ENCODE measurements around the gene FLCN. TPM values are rescaled to one million over a fixed set of nuclear protein-coding genes. Genes with fewer than 3 reads are reported as not detected.
A peak's percentile ranks its signal among the peaks of the same experiment; 100 is the strongest.

FLCN gene
- total and polyA plus RNA-seq, 12 donors: 10.2 to 101 (median 34.3) TPM

DNA sequence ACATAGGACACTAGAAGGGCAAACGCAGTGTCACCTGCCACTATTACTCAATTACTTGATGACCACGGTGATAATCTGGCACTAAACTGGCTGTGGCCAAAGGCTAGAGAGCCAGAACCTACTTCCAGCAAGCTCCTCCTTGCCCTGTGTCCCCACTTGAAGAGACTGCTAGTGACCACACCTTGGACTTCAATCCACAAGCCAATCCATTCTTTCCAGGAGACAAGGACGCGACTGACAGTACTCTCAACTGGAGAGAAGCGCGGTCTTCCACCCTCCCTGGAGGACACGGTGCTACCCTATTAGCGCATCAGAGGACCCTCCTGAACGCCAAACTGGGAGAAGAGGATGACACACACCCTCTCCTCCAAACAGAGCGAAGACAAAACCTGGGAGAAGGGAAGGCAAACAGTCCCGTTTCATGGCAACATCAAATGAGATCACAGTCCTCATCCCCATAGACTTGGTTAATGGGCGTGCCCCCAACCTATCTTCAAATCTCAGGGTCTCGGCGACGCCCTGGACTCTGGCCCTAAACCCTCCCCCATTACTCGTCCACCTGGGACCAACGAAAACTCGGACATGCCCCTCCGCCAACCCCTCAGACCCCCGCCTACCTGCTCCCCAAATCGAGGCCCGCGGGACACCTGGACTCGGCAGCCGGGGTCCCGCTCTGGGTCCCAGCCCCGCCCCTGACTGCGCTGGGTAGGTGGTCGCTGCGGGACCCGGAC is 508 bp downstream of the FLCN start:
- intact Hi-C loops (cut with DNase I): no loop called here
- peaks cover 13 to 28% of the 10 kb centered on the region in 2 donors for H3K4me1 ChIP-seq (replicated peaks in 1 of 2)
- 0 to 1% (median 0%) methylated on average over 10 to 31 of the region's 31 CpGs for WGBS, 4 donors

DNA sequence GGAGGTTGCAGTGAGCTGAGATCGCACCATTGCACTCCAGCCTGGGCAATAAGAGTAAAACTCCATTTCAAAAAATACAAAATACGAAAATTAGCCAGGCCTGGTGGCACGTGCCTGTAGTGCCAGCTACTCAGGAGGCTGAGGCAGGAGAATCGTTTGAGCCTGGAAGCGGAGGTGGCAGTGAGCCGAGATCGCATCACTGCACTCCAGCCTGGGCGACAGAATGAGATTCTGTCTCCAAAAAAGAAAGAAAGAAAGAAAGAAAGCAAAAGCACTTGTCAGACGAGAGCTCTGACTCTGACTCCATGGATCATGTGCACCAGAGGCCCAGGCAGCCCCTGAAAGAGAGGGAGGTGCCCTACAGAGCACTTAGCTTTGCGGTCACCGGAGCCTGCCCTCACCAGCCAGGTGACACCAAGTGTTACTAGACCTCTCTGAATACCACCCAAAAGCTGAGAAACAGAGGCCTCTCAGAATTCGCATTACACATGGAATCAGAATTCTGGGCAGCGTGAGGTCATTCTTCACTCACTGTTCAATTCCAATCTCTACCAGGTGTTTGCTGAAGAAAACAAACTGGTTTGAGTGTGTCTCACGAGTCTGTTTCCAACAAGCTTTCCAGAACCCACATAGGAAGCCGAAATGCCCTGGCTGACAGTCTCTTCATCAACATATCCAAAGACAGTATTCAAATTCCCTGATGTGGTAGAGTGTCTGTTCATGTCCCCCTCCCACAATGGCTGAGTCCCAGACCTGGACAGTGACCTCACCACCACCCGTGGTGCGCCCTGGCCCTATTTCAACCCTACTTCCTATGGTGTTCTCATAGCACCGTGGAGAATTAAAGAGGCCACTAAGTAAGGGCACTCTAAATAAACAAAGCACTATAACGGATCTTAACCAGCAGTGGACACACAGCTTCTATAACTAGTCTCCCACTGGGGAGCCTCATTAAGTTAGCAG is 1.5 kb downstream of the FLCN start:
- Histone ChIP-seq H3K4me3 (peak overlapping the region in 2 of 4 donors; percentile 91 to 100), H3K27ac (peak overlapping the region in 3 of 5 donors; percentile 36 to 98 (median 98)), H3K27me3 (no peaks in the 10 kb centered on the region), H3K9me3 (replicated peaks in 1 of 3) (no peaks in the 10 kb centered on the region), H3K36me3 (replicated peaks in 1 of 2) (peaks cover 0 to 19% of the 10 kb centered on the region in 2 donors), H3K4me1 (replicated peaks in 1 of 2) (peaks cover 13 to 28% of the 10 kb centered on the region in 2 donors)
- intact Hi-C loops (cut with DNase I): no loop called here
- DNase-seq: peak in 1 of 7 donors; percentile 27
- no peak for TF ChIP-seq POLR2A (IDR thresholded peaks at IDR 0.05)
- no peak for TF ChIP-seq CTCF (IDR thresholded peaks at IDR 0.05)
- 57 to 66% (median 59%) methylated on average over 19 of the region's 19 CpGs for WGBS, 4 donors

More for the DNA sequence above, 508 bp downstream of the FLCN start:
- peak in 3 of 7 donors; percentile 26 to 37 (median 33) for DNase-seq
- peaks cover 0 to 11% of the 10 kb centered on the region in 2 donors for H3K36me3 ChIP-seq (replicated peaks in 1 of 2)
- H3K4me3 ChIP-seq: peak overlapping the region; percentile 79 to 100 (median 88)
- no peaks in the 10 kb centered on the region for H3K27me3 ChIP-seq
- TF ChIP-seq POLR2A (IDR thresholded peaks at IDR 0.05): peak in 1 of 2 donors; percentile 32
- no peak for TF ChIP-seq CTCF (IDR thresholded peaks at IDR 0.05)
- H3K27ac ChIP-seq: peak overlapping the region; percentile 79 to 98 (median 97)
- no peaks in the 10 kb centered on the region for H3K9me3 ChIP-seq (replicated peaks in 1 of 3)

GRCh38 chr17:17232303-17232621 is 4.7 kb downstream of the FLCN start:
- no peak overlapping the region for H3K4me3 ChIP-seq
- peaks cover 0 to 52% of the 10 kb centered on the region in 2 donors for H3K36me3 ChIP-seq (replicated peaks in 1 of 2)
- WGBS, 4 donors: 77 to 82% (median 80%) methylated on average over 11 of the region's 11 CpGs
- DNase-seq: no peak
- no peak for TF ChIP-seq POLR2A (IDR thresholded peaks at IDR 0.05)
- TF ChIP-seq CTCF (IDR thresholded peaks at IDR 0.05): no peak
- no peaks in the 10 kb centered on the region for H3K9me3 ChIP-seq (replicated peaks in 1 of 3)
- no peaks in the 10 kb centered on the region for H3K27me3 ChIP-seq
- intact Hi-C loops (cut with DNase I): no loop called here
- no peak overlapping the region for H3K27ac ChIP-seq
- H3K4me1 ChIP-seq (replicated peaks in 1 of 2): peaks cover 9 to 24% of the 10 kb centered on the region in 2 donors

Data from adrenal gland (tissue), 12 donors.